Urothelium cell line (cell line): Measurements from ENCODE around the gene OPCML.

Experiments
- DNase-seq: peaks from one replicate; pipeline ENCODE4 v3.0.0; 2011; ENCODE audit warnings: low spot score, mixed read lengths
- FAIRE-seq: peaks from 2 replicates; lab custom pipeline; 2011; peaks lifted over from hg19 to GRCh38; lab: Jason Lieb, UNC

Gene OPCML

GRCh38 chr11:132718711-132719671, 813.3 kb downstream of the OPCML start:
- peak; percentile 7 for DNase-seq
- FAIRE-seq: no peak

GRCh38 chr11:132717824-132718223, 814.5 kb downstream of the OPCML start:
- FAIRE-seq (no peak), DNase-seq (no peak)

- DNase-seq (no peak), FAIRE-seq (no peak)
Observed at GRCh38 chr11:132716037-132716436, 816.3 kb downstream of the OPCML start.

GRCh38 chr11:132714859-132715440, 817.4 kb downstream of the OPCML start:
- FAIRE-seq: no peak
- DNase-seq: no peak

- no peak for FAIRE-seq
Observed at GRCh38 chr11:132712466-132712865, 819.8 kb downstream of the OPCML start.

GRCh38 chr11:132704781-132705375, 827.4 kb downstream of the OPCML start:
- DNase-seq: no peak
- no peak for FAIRE-seq

More at GRCh38 chr11:132712466-132712865, 819.8 kb downstream of the OPCML start:
- DNase-seq: no peak

- FAIRE-seq: no peak
- DNase-seq: no peak
Observed at GRCh38 chr11:132692891-132693290, 839.4 kb downstream of the OPCML start.

GRCh38 chr11:132691848-132692550, 840.3 kb downstream of the OPCML start:
- DNase-seq (no peak), FAIRE-seq (no peak)

GRCh38 chr11:132686886-132687285, 845.4 kb downstream of the OPCML start:
- no peak for FAIRE-seq
- DNase-seq: no peak

- DNase-seq (peak; percentile 30), FAIRE-seq (no peak)
Observed at GRCh38 chr11:132685174-132685611, 847.1 kb downstream of the OPCML start.

- FAIRE-seq (no peak), DNase-seq (no peak)
Observed at GRCh38 chr11:132683602-132684001, 848.7 kb downstream of the OPCML start.

GRCh38 chr11:132681971-132682370, 850.3 kb downstream of the OPCML start:
- DNase-seq (no peak), FAIRE-seq (no peak)

- DNase-seq (no peak), FAIRE-seq (no peak)
Observed at GRCh38 chr11:132680584-132680983, 851.7 kb downstream of the OPCML start.

- no peak for DNase-seq
- no peak for FAIRE-seq
Observed at GRCh38 chr11:132674151-132674550, 858.1 kb downstream of the OPCML start.

GRCh38 chr11:132671851-132672370, 860.4 kb downstream of the OPCML start:
- FAIRE-seq: no peak
- DNase-seq: no peak

- no peak for DNase-seq
- no peak for FAIRE-seq
Observed at GRCh38 chr11:132670921-132671675, 861.2 kb downstream of the OPCML start.

- FAIRE-seq (no peak), DNase-seq (no peak)
Observed at GRCh38 chr11:132669949-132670348, 862.4 kb downstream of the OPCML start.

GRCh38 chr11:132665205-132665604, 867.1 kb downstream of the OPCML start:
- no peak for FAIRE-seq
- DNase-seq: no peak

GRCh38 chr11:132658696-132659095, 873.6 kb downstream of the OPCML start:
- FAIRE-seq (no peak), DNase-seq (peak; percentile 19)

GRCh38 chr11:132658004-132658403, 874.3 kb downstream of the OPCML start:
- DNase-seq: no peak
- FAIRE-seq: no peak
